GM10248 (cell line): Measurements from ENCODE around the gene POLA2.

Experiments used
- CTCF ChIA-PET: fragments of 300-600 bp; sonication (Branson Sonifier 250); formaldehyde crosslinking; extraction: SDS; loops from one replicate; lab custom pipeline; 2021; ENCODE audit warnings: antibody characterized with exemption; lab: Yijun Ruan, JAX
- POLR2A ChIA-PET: fragments of 350-650 bp; sonication (Branson Sonifier 250); formaldehyde crosslinking; extraction: SDS; loops from one replicate; lab custom pipeline; 2020; ENCODE audit warnings: antibody characterized with exemption; lab: Yijun Ruan, JAX
- DNase-seq: peaks from one replicate; pipeline ENCODE4 v3.0.0; 2012; ENCODE audit errors: extremely low spot score
- TF ChIP-seq, protein P1 (sequence below): IDR thresholded peaks from 2 replicates; pipeline ENCODE4 v1.5.1; 2012; ENCODE audit warnings: mild to moderate bottlenecking, low read depth; ENCODE audit errors: extremely low read depth, missing control alignments, control extremely low read depth

POLA2 gene, protein sequence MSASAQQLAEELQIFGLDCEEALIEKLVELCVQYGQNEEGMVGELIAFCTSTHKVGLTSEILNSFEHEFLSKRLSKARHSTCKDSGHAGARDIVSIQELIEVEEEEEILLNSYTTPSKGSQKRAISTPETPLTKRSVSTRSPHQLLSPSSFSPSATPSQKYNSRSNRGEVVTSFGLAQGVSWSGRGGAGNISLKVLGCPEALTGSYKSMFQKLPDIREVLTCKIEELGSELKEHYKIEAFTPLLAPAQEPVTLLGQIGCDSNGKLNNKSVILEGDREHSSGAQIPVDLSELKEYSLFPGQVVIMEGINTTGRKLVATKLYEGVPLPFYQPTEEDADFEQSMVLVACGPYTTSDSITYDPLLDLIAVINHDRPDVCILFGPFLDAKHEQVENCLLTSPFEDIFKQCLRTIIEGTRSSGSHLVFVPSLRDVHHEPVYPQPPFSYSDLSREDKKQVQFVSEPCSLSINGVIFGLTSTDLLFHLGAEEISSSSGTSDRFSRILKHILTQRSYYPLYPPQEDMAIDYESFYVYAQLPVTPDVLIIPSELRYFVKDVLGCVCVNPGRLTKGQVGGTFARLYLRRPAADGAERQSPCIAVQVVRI

DNA sequence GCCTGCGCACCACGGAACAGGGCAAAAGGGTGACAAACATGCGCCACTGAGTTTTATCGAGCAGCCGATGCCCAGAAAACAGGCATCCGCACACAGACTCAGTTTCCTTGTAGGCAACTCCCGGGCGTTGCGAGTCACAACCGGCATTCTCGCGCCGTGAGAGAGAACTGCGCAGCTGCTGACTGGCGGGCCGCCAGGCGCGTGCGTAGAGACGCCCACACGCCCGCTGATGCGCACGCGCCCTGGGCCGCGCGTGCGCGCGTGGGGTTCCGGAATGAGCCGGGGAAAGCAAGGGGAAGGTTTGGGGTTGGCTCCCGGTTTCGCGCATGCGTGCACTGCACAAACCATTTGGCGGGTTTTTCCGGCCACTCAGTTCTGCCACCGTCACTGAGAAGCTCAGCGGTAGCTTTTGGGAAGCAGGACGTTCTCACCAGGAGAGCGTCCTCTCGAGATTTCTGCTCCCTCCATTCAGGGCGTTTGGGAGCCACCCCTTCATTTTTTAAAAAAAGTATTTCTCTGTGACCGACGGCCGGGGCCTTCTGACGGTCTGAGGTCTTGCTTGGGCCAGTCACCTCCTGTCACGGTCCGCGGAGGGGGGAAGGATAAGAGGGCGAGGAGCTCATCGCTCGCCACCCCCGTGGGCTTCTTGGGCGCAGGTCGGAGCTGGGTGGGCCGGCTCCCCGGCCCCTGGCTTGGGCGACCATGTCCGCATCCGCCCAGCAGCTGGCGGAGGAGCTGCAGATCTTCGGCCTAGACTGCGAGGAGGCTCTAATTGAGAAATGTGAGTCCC is at the start of gene POLA2:
Gene POLA2, plus strand, starts transcription at position 372 of the 790 bp plus-strand sequence. Its CDS starts 331 bp downstream, at position 703.
- TF ChIP-seq, protein P1, sequence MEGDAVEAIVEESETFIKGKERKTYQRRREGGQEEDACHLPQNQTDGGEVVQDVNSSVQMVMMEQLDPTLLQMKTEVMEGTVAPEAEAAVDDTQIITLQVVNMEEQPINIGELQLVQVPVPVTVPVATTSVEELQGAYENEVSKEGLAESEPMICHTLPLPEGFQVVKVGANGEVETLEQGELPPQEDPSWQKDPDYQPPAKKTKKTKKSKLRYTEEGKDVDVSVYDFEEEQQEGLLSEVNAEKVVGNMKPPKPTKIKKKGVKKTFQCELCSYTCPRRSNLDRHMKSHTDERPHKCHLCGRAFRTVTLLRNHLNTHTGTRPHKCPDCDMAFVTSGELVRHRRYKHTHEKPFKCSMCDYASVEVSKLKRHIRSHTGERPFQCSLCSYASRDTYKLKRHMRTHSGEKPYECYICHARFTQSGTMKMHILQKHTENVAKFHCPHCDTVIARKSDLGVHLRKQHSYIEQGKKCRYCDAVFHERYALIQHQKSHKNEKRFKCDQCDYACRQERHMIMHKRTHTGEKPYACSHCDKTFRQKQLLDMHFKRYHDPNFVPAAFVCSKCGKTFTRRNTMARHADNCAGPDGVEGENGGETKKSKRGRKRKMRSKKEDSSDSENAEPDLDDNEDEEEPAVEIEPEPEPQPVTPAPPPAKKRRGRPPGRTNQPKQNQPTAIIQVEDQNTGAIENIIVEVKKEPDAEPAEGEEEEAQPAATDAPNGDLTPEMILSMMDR = no peak
- POLR2A ChIA-PET = interaction anchor here (0.5 to 1.9 kb wide), 9 partner anchors 13 to 255 kb away, joined by 3 to 5 read pairs (median 4); partner anchors contain the start of genes MALAT1 and ZNHIT2
- CTCF ChIA-PET = interaction anchor here (0.9 to 6.7 kb wide), 15 partner anchors 10 to 265 kb away, joined by 3 to 49 read pairs (median 3); partner anchors contain the start of gene CDC42EP2
- peak; percentile 100 for DNase-seq

DNA sequence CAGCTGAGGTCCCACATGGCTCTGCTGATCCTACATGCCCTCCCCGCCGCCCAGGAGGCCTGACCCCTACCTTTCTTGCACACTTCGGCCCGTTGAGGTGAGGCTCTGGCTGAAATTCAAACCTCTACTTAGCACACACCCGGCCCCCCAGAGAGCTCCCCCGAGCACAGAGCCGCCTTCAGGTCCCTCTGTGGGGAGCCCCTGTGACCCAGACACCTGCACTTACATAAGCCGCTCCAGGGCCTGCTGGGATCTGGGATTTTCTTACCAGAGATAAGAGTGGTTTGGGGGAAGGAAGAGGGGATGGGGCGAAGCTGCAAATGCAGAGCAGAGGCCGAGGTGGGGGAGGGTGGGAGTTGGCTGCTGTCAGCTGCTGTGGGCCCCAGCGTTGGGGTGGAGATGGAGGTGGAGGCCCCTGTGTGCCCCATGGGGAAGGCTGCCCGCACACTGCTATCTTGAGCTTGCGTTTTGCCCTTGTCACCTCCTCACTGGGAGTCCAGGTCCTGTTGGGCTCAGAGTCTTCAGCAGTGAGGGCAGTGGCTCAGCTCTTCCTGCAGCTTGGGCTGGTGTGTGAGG is 49.4 kb upstream of the POLA2 start:
- TF ChIP-seq, protein P1 = no peak
- ChIA-PET CTCF (interaction anchor here (0.7 to 4.1 kb wide), 7 partner anchors 9 to 121 kb away, joined by 3 to 20 read pairs (median 3); partner anchors contain the start of gene DPF2), POLR2A (interaction anchor here (0.6 to 1.2 kb wide), 2 partner anchors 293 to 544 kb away, joined by 4 to 7 read pairs; no protein-coding TSS in a partner anchor)
- DNase-seq = no peak

DNA sequence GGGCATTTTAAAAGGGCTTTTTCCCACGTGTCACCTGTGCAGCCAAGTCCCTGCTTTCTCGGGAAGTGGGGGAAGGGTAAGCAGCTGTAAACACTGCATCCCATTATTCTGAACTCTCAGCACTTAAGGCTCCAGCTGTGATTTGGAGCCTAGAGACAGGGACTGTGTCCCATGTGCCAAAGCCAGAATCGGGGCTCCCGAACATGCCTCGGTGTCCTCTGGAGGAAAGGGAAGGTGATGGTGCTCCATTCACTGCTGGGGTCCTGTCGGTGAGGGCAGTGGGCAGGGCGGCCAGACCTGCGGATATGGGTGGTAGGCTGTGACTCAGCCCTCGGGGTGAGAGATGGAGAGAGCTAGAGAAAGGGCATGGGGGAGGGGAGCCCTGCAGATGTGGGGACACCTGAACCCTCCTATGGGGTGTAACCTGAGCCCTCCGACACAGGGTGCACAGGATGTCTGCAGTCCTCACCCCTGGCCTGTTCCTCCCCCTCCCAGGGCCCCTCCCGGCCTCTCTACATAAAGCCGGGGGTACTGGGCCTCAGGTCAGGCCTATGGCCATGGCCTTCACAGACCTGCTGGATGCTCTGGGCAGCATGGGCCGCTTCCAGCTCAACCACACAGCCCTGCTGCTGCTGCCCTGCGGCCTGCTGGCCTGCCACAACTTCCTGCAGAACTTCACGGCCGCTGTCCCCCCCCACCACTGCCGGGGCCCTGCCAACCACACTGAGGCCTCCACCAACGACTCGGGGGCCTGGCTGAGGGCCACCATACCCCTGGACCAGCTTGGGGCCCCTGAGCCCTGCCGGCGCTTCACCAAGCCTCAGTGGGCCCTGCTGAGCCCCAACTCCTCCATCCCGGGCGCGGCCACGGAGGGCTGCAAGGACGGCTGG is 48.2 kb upstream of the POLA2 start:
- DNase-seq = no peak
- CTCF ChIA-PET = interaction anchor here (1.1 to 4.1 kb wide), 5 partner anchors 9 to 116 kb away, joined by 3 to 20 read pairs (median 14); no protein-coding TSS in a partner anchor
- TF ChIP-seq, protein P1 = no peak
- POLR2A ChIA-PET = no interaction called here

DNA sequence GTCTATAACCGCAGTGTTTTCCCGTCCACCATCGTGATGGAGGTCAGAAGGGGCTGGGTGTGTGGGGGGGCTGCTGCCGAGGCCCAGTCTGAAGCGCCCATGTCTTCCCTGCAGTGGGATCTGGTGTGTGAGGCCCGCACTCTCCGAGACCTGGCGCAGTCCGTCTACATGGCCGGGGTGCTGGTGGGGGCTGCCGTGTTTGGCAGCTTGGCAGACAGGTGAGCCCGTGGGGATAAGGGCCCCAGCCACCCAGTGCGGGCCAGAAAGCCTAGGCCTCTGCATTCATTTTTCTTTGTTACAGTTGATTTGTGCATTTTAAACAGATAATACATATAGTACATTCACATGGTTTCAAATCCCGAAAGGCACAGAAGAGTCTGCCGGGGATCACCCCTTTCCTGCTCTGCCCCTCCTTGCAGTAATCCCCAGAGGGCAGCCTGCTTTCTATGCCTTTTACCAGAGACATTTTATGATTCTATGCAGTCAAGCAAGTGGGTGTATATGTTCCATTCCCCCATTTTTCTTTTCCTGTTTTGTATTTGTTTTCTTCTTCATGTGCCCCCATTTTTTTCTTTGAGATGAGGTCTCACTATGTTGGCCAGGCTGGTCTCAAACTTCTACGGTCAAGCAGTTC is 47.4 kb upstream of the POLA2 start:
- POLR2A ChIA-PET = no interaction called here
- TF ChIP-seq, protein P1 = no peak
- CTCF ChIA-PET = interaction anchor here (0.8 to 3.2 kb wide), 3 partner anchors 10 to 116 kb away, joined by 3 to 18 read pairs (median 4); no protein-coding TSS in a partner anchor
- no peak for DNase-seq

DNA sequence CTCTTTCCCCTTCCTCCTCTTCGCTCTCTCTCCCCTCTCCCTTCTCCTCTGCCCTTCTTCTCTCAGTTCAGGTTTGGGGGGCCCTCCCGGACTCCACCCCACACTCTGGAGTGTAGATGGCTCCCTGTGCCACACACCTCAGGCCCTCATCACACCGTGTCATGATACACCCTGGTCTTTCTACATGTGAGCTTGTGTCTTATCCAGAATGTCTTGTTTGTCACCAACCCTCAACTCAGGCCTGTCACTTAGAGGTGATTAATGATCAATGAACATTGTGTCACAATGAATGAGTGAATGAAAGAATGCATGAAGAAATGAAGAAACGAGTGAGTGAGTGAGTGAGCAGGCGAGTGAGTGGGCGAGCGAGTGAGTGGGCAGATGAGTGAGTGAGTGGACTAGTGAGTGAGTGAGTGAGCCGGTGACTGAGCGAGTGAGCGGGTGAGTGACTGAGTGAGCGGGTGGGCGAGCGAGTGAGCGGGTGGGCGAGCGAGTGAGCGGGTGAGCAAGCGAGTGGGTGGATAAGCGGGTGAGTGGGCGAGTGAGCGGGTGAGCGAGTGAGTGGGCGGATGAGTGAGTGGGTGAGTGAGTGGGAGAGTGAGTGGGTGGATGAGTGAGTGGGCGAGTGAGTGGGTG is 46.2 kb upstream of the POLA2 start:
- ChIA-PET CTCF (interaction anchor here (0.8 to 3.2 kb wide), 3 partner anchors 10 to 114 kb away, joined by 3 to 18 read pairs (median 4); no protein-coding TSS in a partner anchor), POLR2A (no interaction called here)
- TF ChIP-seq, protein P1 = no peak
- peak; percentile 26 for DNase-seq
